Measurements from ENCODE around the gene MYCBPAP. TPM values are rescaled to one million over a fixed set of nuclear protein-coding genes. Genes with fewer than 3 reads are reported as not detected.

The MYCBPAP gene
- total and polyA plus RNA-seq, 2 donors from 2014 or later = 0.72 to 2.9 TPM

DNA sequence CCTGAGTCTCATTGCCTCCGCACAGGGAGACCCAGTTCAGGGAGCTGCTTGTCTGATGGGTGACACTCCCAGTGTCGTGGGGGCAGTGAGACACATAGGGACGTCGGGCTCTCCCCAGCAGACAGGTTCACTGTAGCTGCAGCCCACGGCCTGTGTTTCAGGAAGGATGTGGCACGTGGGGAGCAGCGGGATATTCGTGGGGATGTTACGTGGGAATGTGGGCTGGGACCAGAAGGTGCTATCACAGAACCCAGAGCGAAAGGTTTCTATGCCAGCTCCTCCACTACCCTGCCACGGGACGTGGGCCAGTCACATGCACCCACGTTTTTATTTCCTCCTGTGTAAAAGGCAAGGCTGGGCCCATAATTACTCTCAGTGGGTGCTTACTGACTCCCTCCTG, 68.6 kb downstream of the MYCBPAP start:
- peaks cover 0 to 2% (median 0%) of the 10 kb centered on the region in 3 donors for H3K36me3 ChIP-seq (ENCODE audit: control insufficient read depth in 2 of 3, insufficient read depth in 3 of 3, low read length in 3 of 3)
- H3K9me3 ChIP-seq (ENCODE audit: control insufficient read depth in 2 of 3, insufficient read depth in 1 of 3, low read length in 3 of 3) = no peaks in the 10 kb centered on the region
- no peaks in the 10 kb centered on the region for H3K4me1 ChIP-seq (ENCODE audit: control insufficient read depth in 2 of 3, insufficient read depth in 2 of 3, low read depth in 1 of 3, low read length in 3 of 3)
- no peak overlapping the region for H3K27ac ChIP-seq (ENCODE audit: low read depth in 2 of 2, low read length in 2 of 2)
- intact Hi-C loops (cut with DNase I) = no loop called here
- FAIRE-seq (no peak), DNase-seq (no peak)
- no peak overlapping the region for H3K9ac ChIP-seq (ENCODE audit: low read length in 3 of 3)
- TF ChIP-seq, protein P1, sequence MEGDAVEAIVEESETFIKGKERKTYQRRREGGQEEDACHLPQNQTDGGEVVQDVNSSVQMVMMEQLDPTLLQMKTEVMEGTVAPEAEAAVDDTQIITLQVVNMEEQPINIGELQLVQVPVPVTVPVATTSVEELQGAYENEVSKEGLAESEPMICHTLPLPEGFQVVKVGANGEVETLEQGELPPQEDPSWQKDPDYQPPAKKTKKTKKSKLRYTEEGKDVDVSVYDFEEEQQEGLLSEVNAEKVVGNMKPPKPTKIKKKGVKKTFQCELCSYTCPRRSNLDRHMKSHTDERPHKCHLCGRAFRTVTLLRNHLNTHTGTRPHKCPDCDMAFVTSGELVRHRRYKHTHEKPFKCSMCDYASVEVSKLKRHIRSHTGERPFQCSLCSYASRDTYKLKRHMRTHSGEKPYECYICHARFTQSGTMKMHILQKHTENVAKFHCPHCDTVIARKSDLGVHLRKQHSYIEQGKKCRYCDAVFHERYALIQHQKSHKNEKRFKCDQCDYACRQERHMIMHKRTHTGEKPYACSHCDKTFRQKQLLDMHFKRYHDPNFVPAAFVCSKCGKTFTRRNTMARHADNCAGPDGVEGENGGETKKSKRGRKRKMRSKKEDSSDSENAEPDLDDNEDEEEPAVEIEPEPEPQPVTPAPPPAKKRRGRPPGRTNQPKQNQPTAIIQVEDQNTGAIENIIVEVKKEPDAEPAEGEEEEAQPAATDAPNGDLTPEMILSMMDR (IDR thresholded peaks at IDR 0.05; ENCODE audit: borderline replicate concordance, extremely low read depth, insufficient read depth) = no peak
- no peak overlapping the region for H3K4me3 ChIP-seq (ENCODE audit: low read length in 3 of 3)
- no peaks in the 10 kb centered on the region for H3K27me3 ChIP-seq (ENCODE audit: control insufficient read depth, insufficient read depth, low read length)

DNA sequence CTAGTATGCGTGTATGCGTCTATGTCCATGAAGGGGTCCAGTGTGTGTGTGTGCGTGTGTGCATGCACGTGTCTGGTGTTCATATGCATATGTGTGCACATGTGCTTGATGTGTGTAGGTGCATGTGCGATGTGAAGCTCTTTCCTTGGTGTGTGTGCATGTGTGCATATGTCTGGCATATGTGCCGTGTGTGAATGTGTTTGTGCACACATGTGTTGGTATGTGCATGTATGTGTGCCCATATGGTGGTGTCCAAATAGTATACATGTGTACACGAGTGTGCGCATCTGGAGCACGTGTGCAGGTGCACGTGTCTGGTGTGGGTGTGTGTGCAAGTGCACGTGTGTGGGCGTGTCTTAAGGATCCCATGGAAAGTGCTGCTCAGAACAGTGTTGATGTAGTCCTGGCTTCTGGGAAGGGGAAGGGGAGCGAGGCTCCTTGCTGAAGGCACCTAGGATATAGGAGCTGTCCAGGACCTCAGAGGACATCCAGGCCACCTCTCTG, 69.3 kb downstream of the MYCBPAP start:
- FAIRE-seq = no peak
- intact Hi-C loops (cut with DNase I) = no loop called here
- no peaks in the 10 kb centered on the region for H3K4me1 ChIP-seq (ENCODE audit: control insufficient read depth in 2 of 3, insufficient read depth in 2 of 3, low read depth in 1 of 3, low read length in 3 of 3)
- TF ChIP-seq, protein P1 (IDR thresholded peaks at IDR 0.05; ENCODE audit: borderline replicate concordance, extremely low read depth, insufficient read depth) = no peak
- H3K27me3 ChIP-seq (ENCODE audit: control insufficient read depth, insufficient read depth, low read length) = no peaks in the 10 kb centered on the region
- H3K9ac ChIP-seq (ENCODE audit: low read length in 3 of 3) = no peak overlapping the region
- peaks cover 0 to 2% (median 0%) of the 10 kb centered on the region in 3 donors for H3K36me3 ChIP-seq (ENCODE audit: control insufficient read depth in 2 of 3, insufficient read depth in 3 of 3, low read length in 3 of 3)
- no peak overlapping the region for H3K4me3 ChIP-seq (ENCODE audit: low read length in 3 of 3)
- DNase-seq = no peak
- H3K27ac ChIP-seq (ENCODE audit: low read depth in 2 of 2, low read length in 2 of 2) = no peak overlapping the region
- no peaks in the 10 kb centered on the region for H3K9me3 ChIP-seq (ENCODE audit: control insufficient read depth in 2 of 3, insufficient read depth in 1 of 3, low read length in 3 of 3)

DNA sequence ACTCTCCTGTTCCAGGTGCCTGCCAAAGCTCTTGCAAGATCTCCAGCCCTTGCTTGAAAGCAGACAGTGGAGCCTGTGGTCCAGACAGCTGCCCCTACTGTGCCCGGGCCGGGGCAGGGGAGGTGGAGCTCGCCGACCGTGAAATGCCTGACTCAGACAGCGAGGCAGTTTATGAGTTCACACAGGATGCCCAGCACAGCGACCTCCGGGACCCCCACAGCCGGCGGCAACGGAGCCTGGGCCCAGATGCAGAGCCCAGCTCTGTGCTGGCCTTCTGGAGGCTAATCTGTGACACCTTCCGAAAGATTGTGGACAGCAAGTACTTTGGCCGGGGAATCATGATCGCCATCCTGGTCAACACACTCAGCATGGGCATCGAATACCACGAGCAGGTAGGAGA, 69.9 kb downstream of the MYCBPAP start:
- FAIRE-seq (no peak), DNase-seq (no peak)
- H3K4me1 ChIP-seq (ENCODE audit: control insufficient read depth in 2 of 3, insufficient read depth in 2 of 3, low read depth in 1 of 3, low read length in 3 of 3) = no peaks in the 10 kb centered on the region
- H3K27me3 ChIP-seq (ENCODE audit: control insufficient read depth, insufficient read depth, low read length) = no peaks in the 10 kb centered on the region
- H3K36me3 ChIP-seq (ENCODE audit: control insufficient read depth in 2 of 3, insufficient read depth in 3 of 3, low read length in 3 of 3) = peaks cover 0 to 2% (median 0%) of the 10 kb centered on the region in 3 donors
- no peak overlapping the region for H3K9ac ChIP-seq (ENCODE audit: low read length in 3 of 3)
- intact Hi-C loops (cut with DNase I) = no loop called here
- TF ChIP-seq, protein P1 (IDR thresholded peaks at IDR 0.05; ENCODE audit: borderline replicate concordance, extremely low read depth, insufficient read depth) = no peak
- no peak overlapping the region for H3K27ac ChIP-seq (ENCODE audit: low read depth in 2 of 2, low read length in 2 of 2)
- H3K4me3 ChIP-seq (ENCODE audit: low read length in 3 of 3) = no peak overlapping the region
- H3K9me3 ChIP-seq (ENCODE audit: control insufficient read depth in 2 of 3, insufficient read depth in 1 of 3, low read length in 3 of 3) = no peaks in the 10 kb centered on the region

DNA sequence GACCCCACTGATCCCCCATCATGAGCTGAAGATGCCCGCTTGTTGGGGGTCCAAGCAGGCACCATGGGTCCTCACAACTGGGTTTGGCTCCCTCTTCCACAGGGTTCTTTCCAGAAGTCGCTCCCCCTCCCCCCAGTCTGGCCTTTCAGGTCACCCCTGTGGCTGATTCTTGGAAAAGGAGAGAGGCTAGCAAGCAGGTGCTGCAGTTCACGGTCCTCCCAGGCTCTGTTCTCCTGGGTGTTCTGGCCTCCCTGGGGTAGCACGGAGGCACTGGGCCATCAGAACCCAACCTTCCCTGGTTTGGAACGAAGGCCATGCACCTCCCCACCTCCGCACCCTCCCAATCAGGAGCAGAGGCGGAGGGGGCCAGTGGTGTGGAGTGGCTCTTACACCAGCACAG, 71.2 kb downstream of the MYCBPAP start:
- Histone ChIP-seq H3K36me3 (ENCODE audit: control insufficient read depth in 2 of 3, insufficient read depth in 3 of 3, low read length in 3 of 3) (peaks cover 0 to 2% (median 0%) of the 10 kb centered on the region in 3 donors), H3K9me3 (ENCODE audit: control insufficient read depth in 2 of 3, insufficient read depth in 1 of 3, low read length in 3 of 3) (no peaks in the 10 kb centered on the region), H3K27me3 (ENCODE audit: control insufficient read depth, insufficient read depth, low read length) (no peaks in the 10 kb centered on the region), H3K27ac (ENCODE audit: low read depth in 2 of 2, low read length in 2 of 2) (no peak overlapping the region), H3K4me3 (ENCODE audit: low read length in 3 of 3) (no peak overlapping the region), H3K9ac (ENCODE audit: low read length in 3 of 3) (no peak overlapping the region), H3K4me1 (ENCODE audit: control insufficient read depth in 2 of 3, insufficient read depth in 2 of 3, low read depth in 1 of 3, low read length in 3 of 3) (no peaks in the 10 kb centered on the region)
- intact Hi-C loops (cut with DNase I) = no loop called here
- DNase-seq (no peak), FAIRE-seq (no peak)
- TF ChIP-seq, protein P1 (IDR thresholded peaks at IDR 0.05; ENCODE audit: borderline replicate concordance, extremely low read depth, insufficient read depth) = no peak

Data from kidney (tissue), 14 donors.